Measurements from ENCODE around the gene SMIM12.

The SMIM12 gene, protein sequence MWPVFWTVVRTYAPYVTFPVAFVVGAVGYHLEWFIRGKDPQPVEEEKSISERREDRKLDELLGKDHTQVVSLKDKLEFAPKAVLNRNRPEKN
- total RNA-seq: 38.8 to 82.2 (median 50.4) reads per million in 3 experiments

DNA sequence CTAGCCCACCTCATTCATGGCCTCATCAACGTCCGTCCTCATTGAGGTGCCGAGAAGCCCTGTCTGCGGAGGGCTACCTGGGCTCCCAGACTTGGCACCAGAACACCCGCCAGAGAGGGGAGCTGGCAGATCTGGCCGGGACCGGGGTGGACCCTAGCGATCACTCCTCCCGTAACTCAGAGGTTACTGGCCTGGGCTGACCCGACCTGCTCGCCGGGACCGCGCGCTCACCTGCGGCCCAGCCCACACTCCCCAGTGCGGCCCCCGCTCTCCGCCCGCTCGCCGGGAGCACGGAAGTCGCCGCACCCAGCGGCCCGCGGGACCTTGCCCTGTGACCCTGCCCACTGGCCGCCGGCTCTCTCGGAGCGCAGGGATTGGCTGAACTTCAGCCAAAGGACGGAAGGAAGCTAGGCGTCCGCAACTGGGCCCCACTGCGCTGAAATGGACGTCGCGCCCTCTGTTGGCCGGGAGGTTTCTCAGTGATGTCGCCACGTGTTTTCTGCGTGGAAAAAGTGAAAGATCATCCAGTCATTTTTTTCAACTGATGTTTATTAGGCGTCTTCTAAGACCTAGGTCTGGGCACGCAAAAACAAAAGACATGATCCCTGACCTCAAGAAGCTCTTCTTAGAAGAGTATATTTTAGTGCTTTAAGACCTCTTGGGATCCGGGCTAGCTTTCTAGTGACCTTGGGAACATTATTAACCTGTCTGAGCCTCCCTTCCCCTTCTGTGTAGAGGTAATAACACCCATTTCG, at the start of gene SMIM12:
TSS of gene SMIM12 (minus strand) at position 304 of the 755 bp plus-strand sequence. CDS start 3,772 bp downstream, outside the sequence.
- peak; percentile 79 for DNase-seq

DNA sequence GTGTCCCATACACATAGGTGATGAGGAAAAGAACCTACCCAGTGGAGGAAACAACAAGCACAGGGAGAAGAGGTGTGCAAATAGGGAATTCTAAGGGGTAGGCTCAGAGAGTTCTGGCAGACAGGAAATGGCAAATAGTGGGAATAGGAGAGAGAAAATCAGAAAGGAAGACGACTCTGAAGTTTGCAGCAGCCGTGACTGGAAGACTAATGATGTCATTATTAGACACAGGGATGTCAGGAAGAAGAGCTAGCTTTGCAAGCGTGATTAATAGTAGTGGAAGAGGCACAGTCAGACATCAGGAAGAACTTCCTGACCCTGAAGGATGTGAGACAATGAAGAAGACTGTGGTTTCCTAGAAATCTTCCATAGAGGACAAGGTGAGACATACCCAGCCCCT, 48.8 kb upstream of the SMIM12 start:
- no peak for DNase-seq

DNA sequence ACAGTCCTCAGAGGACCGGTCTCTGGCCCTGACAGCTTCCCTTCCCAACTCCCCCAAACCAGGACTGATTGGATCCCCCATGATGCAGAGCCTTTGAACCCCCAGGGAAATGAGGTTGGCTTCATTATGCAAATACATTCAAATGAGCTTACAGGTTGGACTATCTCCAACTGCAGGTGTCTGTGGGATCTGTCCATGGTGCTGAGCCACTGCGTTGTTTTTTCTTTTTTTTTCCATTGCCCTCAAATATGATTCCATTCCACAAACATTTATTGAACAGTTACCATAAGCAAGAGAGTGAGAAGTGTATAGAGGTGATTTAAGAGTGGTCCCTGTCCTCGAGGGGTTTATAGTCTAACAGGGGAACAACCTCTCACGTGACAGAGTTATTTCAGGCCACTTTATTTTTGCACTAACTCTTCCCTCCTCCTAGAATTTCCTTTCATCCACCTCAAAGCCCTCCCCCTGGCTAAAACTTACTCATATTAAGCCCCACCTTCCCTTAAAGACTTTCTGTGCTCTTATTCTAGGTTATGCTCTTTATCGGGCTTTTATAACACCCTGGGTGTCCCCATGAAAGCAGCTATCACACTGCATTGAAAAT, 48.0 kb upstream of the SMIM12 start:
- no peak for DNase-seq

DNA sequence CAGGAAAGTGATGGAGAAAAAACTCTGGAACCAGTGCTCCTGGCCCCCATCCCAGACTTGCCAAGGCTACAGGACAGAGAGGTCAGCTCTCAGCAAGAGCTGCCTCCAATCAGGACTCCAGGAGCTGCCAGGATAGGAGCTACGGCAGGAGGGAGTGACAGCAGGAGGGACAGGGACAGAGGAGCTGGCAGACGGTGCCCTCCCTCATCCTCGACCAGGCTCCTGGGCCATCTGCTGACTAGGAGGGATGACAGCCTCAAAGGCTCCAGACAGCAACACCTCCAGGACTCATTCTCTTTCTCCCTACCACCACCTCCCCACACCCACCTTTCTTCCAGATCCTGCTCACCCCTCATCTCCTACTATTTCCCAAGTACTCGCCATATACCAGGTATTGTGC, 47.2 kb upstream of the SMIM12 start:
- no peak for DNase-seq

DNA sequence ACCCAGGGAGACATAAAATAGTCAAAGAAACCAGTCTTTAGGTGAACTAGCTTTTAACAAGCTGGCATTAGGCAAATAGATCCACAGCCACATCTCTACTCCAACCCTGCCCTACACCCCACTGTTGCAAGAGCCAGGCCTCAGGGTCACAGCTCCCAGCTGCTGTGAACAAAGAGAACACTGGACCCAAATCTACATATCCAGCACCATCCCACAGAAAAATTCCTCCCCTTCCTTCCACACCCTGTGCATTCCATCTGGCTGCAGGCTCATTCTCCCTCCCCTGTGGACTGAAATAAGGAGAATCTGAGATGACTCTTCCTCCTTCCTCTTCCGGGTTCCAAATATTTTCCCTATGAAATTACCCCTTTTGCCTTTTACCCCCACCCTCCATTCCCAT, 46.7 kb upstream of the SMIM12 start:
- no peak for DNase-seq

DNA sequence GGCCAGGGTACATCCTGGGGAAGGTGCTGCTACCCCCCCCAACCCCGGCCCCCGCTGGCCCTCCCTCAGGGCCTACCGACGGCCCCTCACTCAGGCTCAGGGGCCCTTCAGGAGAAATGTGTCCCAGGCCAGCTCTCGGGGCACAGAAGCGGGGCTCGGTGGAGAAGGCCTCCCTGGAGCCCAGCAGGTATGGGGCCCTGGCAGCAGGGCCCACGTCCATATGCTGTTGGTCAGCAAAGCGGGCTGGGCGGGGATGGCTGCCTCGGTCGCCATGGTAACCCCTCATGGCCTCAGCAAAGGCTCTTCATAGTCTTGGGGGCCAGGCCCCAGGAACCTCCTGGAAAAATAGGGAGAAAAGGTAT, 45.5 kb upstream of the SMIM12 start:
- DNase-seq: no peak

DNA sequence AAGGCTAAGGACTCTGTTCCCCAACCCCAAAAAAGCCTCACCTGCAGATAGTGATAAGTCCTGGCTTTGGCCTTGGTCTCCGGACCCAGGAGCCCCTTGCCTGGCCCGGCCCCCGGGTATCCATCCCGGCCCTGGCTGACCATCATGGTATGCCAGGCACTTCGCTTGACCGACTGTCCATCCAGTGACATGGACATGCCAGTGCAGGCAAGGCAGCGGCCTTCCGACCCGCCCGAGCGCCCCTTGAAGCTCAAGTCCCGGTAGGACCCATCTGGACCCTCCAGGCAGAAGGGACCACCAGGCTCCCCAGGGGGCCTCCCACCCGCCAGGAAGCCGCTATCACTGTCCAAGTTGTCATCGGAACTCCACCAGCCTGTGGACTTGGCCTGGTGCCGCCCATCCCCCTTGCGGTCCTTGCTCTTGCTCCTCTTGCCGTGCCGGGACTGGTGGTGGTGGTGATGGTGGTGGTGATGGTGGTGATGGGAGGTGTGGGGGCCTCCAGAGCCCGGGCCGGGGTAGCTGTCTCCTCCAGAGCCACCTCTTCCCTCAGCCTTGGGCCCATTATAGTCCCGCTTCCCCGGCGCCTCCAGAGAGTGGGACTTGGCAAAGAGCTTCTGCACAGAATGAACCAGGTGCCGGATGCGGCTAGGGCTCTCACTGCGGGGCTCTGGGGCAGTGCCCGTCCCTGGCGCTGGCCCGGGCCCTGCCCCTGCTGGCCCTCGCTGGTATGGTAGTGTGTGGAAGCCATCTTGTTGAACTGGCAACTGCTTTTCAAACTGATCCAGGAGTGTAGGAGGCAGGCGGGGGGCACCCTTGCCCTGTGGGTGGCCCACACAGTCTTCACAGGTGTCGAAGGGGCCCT, 44.9 kb upstream of the SMIM12 start:
- DNase-seq: no peak

DNA sequence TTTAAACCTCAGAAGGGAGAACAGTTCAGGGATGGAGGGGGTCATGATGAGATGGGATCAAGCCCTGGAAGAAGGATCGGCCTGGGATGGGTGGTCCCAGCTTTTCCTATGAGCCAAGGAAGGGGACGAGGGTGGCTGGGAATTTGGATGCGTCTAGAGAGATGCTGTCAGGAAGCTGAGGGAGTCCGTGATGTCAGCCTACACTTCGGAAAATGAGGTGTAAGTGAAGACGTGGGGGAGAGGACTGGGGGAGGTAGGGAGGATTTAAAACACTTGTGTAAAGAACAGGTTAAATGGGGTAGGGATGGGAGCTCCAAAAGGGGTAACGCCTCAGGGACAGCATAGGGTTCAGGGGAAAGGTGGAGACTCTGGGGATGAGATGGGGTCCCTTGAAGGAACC, 42.4 kb upstream of the SMIM12 start:
- no peak for DNase-seq

DNA sequence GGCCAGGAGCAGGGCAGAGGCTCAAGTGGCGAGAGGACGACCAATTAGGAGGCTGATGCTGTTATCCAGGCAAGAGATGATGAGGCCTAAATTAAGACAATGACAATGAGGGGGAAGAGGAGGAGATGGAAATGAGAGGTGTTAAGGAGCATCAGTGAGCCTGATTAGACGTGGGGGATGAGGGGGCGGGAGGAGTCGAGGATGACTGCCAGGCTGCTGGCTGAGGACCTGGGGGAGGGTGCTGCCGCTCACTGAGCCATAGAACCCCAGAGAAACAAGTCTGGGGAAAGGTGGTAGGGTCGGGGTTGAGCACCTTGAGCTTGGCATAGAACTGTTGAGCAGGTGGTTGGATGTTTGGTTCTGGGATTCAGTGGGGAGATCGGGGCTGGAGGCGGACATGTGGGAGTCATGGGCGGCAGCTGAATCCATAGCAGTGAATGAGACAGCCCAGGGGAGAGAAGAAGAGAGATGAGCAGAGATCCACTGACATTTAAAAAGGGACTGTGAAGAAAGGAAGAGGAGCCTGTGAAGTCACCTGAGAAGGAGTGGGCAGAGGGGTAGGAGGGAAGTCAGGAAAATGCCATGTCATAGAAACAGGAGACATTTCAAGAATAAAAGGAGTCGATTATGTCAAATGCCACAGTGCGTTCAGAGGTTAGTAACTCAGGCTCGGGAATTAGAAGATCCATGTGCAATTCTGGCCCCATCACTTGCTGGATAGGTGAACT, 41.4 kb upstream of the SMIM12 start:
- DNase-seq: no peak

DNA sequence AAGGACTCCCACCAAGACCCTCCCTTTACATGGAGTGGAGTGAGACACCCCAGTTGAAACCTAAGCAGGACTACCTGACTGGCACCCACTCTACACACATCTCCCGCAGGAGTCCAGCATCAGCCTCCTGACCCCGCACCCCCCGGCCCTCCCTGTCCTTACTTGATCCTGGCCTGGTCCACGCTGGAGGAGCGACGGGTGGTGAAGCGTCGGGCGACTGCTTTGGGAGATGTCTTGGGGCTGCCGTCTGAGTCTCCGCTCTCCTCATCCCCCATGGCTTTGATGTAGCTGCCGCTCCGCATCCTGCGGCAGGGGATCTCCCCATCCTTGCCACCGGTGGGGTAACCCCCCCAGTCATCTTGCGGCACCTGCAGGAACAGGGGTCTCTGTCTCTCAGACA, 40.4 kb upstream of the SMIM12 start:
- no peak for DNase-seq

DNA sequence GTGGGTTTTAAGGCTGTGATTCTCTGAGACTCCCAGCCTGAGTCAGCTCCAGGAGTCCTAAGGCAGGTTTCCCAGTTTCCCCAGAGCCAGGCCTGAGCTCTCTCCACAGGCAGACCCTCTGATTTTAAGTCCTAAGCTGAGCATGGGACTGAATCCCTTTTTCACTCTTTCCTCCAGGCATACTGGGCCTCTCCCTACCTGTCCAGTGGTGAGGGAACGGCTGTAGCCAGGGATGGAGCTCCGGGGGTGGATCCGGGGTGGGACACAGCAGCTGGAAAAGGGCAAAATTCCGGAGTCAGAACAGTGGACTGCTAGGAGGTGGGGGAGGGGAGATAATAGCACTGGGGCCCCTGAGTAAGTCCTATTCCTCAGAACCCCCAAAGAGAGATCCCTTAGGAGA, 39.9 kb upstream of the SMIM12 start:
- no peak for DNase-seq

DNA sequence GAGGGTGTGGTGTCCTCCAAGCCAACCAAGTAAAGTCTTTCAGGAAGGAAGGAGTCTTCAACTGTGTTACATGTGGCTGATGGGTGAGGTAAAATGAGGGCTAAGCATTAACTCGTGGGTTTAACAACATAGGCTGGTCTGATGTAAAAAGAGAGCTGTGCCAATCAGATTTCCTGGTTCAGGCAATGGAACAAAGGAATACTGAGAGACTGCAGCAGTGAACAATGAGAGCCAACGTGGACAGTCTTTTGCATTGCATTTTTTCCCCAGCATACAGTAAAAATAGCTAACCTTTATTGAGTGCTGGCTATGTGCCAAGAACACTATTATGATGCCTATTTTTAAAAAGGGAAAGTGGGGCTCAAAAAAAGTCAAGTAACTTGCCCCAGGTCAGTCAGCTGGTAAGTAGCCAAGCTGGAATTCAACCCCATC, 38.8 kb upstream of the SMIM12 start:
- no peak for DNase-seq

DNA sequence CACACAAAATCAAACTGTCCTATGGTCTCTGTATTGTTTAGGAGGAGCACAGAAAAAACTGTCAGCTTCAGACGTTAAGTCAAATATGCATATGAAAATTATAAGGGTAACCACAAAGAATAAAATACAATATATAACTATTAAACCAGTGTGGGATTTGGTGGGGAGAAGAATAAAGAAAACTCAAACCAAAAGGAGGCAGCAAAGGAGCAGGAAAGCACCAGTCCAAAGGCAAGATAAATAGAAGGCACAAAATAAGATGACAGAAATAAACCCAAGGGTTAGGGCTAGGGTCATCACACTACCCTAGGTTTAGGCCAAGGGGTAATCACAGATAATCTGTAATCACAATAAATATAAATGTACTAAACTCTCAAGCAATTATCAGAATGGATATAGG, 37.1 kb upstream of the SMIM12 start:
- DNase-seq: no peak

DNA sequence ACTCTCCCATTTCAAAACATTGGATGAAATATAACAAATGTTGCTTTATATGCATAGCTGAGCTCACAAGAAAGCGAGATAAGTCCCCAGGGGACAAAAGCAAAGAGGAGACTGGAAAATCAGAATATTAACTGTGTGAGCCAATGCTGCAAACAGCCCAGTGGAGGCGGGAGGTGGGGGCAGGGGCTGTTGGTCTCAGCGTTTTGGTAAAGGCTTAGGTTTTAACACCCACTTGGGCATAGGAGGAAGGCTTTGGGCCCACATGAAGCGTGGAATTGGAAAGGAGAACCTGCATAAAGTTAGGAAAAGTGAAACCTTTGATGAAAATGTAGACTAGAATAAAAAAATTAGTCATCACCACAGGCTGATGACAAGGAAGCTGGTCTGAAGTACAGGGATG, 30.2 kb upstream of the SMIM12 start:
- no peak for DNase-seq

DNA sequence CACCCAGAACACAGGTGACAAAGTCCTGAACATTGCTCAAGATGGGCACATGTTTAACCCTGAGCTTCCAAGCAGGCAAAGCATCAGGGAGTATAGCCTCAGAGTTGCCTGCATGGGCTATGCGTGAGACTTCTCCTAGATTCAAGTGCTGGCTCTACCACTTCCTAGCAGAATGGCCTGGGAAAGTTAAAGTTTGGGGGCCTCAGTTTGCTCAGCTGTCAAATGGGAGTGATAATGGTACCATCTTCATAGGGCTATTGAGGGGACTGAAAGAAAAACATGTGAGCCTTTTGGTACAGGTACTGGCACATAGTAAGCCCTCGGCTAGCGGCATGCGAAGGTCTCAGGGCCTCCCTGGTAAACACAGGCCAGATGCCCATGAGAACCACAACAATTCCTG, 28.0 kb upstream of the SMIM12 start:
- DNase-seq: no peak

DNA sequence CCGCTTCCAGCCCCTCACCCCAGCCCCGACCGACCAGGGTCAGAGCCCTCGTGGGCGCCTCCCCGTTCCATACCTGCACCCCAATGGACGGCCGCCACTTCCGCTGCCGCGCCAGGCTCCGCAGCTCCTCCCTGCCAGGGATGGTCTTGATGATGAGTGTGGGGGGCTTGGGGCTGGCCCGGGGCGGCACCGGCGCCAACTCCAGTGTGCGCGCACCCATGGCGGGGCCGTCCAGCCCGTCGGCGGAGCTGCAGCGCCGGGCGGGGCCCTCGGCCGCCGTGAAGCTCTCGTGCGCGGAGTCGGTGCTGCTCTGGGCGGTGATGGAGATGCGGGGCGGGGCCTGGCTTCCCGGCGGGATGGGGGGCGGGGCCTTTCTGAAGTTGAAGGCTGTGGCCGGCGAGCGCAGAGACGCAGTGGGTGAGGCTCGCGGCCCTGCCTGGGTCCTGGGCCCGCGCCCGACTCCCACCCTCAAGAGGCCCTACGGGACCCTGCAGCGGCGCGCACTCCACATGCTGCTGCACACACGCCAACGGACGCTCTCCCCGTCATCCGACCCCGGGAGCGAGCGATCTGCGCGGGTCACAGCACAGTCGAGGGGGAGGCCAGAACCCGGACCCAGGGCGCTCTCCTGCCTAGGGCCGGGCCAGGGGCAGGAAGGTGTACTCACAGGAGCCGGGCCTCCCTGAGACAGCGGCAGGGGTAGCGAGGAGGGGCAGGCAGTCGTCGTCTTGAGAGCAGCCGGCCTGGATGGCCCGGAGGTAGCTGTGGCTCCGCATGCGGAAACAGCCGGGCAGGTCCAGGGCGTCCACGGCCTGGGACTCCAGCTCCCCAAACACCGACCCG, 26.1 kb upstream of the SMIM12 start:
- peak; percentile 17 for DNase-seq

DNA sequence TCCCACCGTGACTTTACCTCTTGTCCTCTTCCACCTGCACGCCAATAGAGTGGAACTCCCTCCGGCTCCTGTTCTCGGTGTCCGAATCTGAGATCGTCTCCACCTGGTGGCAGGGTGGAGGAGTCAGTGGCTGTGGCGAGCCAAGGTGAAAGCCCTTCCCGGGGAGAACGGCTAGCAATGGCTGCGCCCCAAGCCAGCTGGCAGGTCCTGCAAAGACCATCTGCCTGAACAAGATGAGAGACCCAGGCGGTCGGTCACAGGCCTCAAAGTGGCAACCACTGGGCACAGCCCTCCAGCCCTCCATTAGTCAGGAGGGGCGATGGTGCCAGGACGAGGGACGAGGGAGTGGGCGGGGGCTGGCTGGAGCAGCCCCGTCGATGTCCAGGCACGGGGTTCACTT, 25.4 kb upstream of the SMIM12 start:
- DNase-seq: no peak

DNA sequence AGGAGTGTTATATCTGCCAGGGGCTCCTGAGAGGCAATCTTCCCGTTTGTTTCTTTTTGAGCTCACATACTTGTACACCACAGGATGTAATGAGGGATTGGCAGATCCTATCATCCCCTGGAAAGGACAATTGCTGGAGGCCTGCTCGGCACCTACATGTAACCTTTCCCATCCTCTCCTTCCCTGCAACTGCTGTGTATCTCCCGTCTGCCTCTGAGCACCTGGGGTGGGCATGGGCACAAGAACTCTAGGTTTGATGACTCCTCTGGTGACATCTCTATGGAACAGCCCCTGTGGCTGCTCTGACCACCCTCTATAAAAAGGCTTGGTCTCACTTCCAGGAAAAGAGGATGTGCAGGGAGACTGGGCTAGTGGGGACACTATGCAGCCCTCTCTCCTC, 25.0 kb upstream of the SMIM12 start:
- no peak for DNase-seq

DNA sequence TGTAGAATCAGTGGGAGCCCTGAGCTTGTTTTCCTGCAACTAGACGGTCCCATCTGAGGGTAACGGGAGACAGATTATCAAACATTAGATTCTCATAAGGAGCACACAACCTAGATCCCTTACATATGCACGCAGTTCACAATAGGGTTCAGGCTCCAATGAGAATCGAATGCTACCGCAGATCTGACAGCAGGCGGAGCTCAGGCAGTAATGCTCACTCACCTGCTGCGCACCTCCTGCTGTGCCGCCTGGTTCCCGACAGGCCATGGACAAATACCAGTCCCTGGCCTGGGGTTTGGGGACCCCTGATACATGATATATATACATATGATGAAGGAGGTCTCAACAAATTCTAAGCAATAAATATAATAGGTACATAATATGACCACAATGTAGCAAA, 19.7 kb upstream of the SMIM12 start:
- no peak for DNase-seq

DNA sequence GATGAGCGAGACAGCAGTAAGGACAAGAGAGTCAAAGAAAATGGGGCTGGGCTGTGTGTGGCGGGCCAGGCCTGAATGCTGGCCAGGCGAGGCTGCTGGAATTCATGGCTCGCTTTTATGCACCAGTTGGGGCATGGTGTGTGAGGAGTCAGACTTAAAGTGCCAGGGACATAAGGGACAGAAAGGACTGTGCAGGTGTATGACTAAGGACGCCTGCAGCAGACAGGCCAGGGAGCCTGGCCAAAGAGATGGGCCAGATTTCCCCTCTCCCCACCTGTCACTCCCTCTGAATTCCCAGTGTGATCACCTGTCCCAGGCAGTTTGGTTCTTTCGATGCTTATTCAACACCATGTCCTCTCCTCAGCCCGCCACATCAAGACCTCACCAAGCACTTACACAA, 16.9 kb upstream of the SMIM12 start:
- DNase-seq: no peak

DNA sequence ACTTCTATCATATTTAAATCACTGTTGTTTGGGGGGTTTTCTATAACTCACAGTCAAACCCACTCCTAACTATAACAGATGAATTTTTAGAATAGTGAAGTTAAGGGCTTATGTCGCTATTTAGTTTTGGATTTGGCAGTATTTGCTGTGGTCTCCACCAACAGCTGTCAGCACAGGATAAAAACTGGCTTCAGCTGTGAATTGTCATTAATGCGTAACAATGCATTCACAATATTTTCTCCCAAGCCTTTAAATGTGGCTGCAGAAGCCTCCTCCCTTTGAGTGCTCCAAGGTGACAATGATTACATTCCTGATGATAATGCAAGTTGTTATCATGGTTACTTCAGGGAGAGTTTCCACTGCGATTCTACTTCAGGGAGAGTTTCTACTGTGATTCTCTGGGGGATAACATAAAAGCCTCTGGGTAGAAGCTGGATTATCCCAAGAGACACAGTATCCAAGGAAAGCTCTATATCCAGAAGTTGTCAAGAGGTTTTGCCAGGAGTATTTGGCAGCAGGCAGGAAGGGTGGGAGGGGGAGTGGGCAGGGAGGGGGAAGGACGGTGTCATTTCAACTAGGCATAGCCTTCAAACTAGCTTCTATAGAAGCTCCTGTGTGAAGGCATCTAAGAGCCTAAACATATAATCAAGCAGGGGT, 14.9 kb upstream of the SMIM12 start:
- DNase-seq: no peak
